ENCODE results near the gene BEST1. TPM values are rescaled to one million over a fixed set of nuclear protein-coding genes. Genes with fewer than 3 reads are reported as not detected.

The BEST1 gene
- total RNA-seq, 1 experiment from 2014 or later = 2.3 TPM

DNA sequence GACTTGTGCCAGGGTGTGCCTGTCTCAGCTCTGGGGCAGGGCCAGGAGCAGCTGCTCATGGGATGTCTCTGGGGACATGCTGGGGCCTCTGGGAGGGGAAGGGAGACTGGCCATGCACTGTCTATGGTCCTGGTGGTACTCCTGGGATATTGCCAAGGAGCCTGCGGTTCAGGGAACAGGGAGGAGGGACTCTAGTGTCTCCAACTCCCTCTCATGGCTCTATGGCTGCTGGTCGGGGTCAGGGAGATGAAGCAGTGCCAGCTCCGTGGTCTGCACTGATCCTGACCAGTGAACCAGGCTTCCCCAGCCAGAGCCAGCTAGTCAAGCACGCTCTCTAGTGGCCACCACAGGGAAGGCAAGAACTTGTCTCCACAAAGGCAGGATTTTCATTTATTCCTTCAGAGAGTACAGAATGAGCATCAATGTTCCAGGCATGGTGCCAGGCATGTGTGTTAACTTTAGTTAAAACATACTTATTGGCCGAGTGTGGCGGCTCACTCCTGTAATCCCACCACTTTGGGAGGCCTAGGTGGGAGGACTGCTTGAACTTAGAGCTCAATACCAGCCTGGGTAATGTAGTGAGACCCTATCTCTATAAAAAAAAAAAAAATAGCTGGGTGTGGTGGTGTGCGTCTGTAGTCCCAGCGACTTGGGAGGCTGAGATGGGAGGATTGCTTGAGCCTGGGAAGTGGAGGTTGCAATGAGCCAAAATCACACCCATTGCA, 2.5 kb upstream of the BEST1 start:
- DNase-seq (ENCODE audit: low read depth, low spot score) (peak; percentile 62), ATAC-seq (peak; percentile 91)
- Histone ChIP-seq H3K27ac (ENCODE audit: low read depth, low read length) (no peak overlapping the region; the same call in 1 of the 2 replicates), H3K27me3 (ENCODE audit: insufficient read depth, low read length) (no peaks in the 10 kb centered on the region), H3K9me3 (ENCODE audit: control insufficient read depth in 1 of 2, insufficient read depth in 1 of 2, low read depth in 1 of 2, low read length in 2 of 2) (no peaks in the 10 kb centered on the region), H3K36me3 (ENCODE audit: control insufficient read depth in 1 of 2, insufficient read depth in 2 of 2, low read length in 2 of 2) (no peaks in the 10 kb centered on the region), H3K79me2 (ENCODE audit: insufficient read depth, low read length) (no peaks in the 10 kb centered on the region), H2AFZ (ENCODE audit: low read depth, low read length, poor library complexity, severe bottlenecking) (peak overlapping the region; percentile 52), H4K20me1 (ENCODE audit: insufficient read depth) (no peaks in the 10 kb centered on the region), H3K9ac (ENCODE audit: low read length) (no peak overlapping the region), H3K4me1 (ENCODE audit: control insufficient read depth in 1 of 2, insufficient read depth in 2 of 2, low read length in 2 of 2) (peaks cover 4 to 13% of the 10 kb centered on the region in 2 experiments; a peak in 2 of 4 replicates), H3K9me2 (ENCODE audit: insufficient read depth) (no peaks in the 10 kb centered on the region), H3K4me3 (replicated peaks in 1 of 2; ENCODE audit: low read depth in 1 of 2, low read length in 2 of 2) (no peak overlapping the region), H3K4me2 (ENCODE audit: low read length) (peak overlapping the region; percentile 45)
- TF ChIP-seq CTCF (IDR thresholded peaks at IDR 0.05 in 2 of 3, conservative IDR thresholded peaks at IDR 0.05 in 1 of 3; ENCODE audit: borderline replicate concordance in 1 of 3, insufficient read depth in 1 of 3, low read depth in 2 of 3, low read length in 2 of 3) (peak; percentile 93 to 96 (median 95)), TCF7L2 (IDR thresholded peaks at IDR 0.05; ENCODE audit: borderline replicate concordance, extremely low read depth, insufficient read depth, insufficient read length) (no peak), RAD21 (IDR thresholded peaks at IDR 0.05; ENCODE audit: low read depth) (peak; percentile 98), ZNF274 (IDR thresholded peaks at IDR 0.05; ENCODE audit: low read depth, low read length) (no peak)
- TF ChIP-seq, protein P1, sequence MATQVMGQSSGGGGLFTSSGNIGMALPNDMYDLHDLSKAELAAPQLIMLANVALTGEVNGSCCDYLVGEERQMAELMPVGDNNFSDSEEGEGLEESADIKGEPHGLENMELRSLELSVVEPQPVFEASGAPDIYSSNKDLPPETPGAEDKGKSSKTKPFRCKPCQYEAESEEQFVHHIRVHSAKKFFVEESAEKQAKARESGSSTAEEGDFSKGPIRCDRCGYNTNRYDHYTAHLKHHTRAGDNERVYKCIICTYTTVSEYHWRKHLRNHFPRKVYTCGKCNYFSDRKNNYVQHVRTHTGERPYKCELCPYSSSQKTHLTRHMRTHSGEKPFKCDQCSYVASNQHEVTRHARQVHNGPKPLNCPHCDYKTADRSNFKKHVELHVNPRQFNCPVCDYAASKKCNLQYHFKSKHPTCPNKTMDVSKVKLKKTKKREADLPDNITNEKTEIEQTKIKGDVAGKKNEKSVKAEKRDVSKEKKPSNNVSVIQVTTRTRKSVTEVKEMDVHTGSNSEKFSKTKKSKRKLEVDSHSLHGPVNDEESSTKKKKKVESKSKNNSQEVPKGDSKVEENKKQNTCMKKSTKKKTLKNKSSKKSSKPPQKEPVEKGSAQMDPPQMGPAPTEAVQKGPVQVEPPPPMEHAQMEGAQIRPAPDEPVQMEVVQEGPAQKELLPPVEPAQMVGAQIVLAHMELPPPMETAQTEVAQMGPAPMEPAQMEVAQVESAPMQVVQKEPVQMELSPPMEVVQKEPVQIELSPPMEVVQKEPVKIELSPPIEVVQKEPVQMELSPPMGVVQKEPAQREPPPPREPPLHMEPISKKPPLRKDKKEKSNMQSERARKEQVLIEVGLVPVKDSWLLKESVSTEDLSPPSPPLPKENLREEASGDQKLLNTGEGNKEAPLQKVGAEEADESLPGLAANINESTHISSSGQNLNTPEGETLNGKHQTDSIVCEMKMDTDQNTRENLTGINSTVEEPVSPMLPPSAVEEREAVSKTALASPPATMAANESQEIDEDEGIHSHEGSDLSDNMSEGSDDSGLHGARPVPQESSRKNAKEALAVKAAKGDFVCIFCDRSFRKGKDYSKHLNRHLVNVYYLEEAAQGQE (IDR thresholded peaks at IDR 0.05; ENCODE audit: low read depth) = no peak
- ChIA-PET CTCF (interaction anchor here (0.6 to 6.4 kb wide), 23 partner anchors 9 to 200 kb away, joined by 3 to 162 read pairs (median 7); no protein-coding TSS in a partner anchor), POLR2A (interaction anchor here (0.8 to 5.5 kb wide), 16 partner anchors 10 to 155 kb away, joined by 3 to 44 read pairs (median 4); partner anchors contain the start of genes FEN1, FTH1 and TMEM258), RAD21 (ENCODE audit: low non-redundant PET in 1 of 2, low total read pairs in 2 of 2, uncharacterized antibody in 2 of 2, unreplicated experiment in 2 of 2) (interaction anchor here (0.6 to 1.6 kb wide), 11 partner anchors 47 to 200 kb away, joined by 3 to 18 read pairs (median 7); no protein-coding TSS in a partner anchor)
- intact Hi-C loops (cut with micrococcal nuclease) = loop anchor here (1.0 to 2.0 kb wide), 5 partner anchors 48 to 150 kb away; no protein-coding TSS in a partner anchor
- BruUV-seq (replicated peaks) = no TSS peak

Measured in HCT116 (cell line).